ENCODE results near the gene ADCY2. TPM values are rescaled to one million over a fixed set of nuclear protein-coding genes. Genes with fewer than 3 reads are reported as not detected.

Gene ADCY2
- 17.5 TPM for total RNA-seq

GRCh38 chr5:7395947-7396712 lies at the start of gene ADCY2:
ADCY2 (plus strand) TSS chr5:7396138; CDS start chr5:7396297, 159 bp downstream.

GRCh38 chr5:7850395-7851239 lies 454.7 kb downstream of the ADCY2 start, which contains the start of gene CFAP90:
CFAP90 (minus strand) TSS chr5:7851133; CDS start chr5:7851021, 112 bp downstream.

GRCh38 chr5:7868773-7869473 lies 473.0 kb downstream of the ADCY2 start, which contains the start of the genes FASTKD3 and MTRR:
FASTKD3 (minus strand) TSS chr5:7869031; CDS start chr5:7868083, 948 bp downstream.
MTRR (plus strand) TSS chr5:7869148; CDS start chr5:7870795, 1,647 bp downstream.

